IMR-90 (cell line): ENCODE data around the gene THPO. TPM values are rescaled to one million over a fixed set of nuclear protein-coding genes. Genes with fewer than 3 reads are reported as not detected.

Experiments used
- ATAC-seq: fragments of 200-7000 bp; cut with Tn5 transposase; 2 replicates; pipeline ENCODE4 v1.9.1; 2020; ENCODE audit warnings: low read depth, mild to moderate bottlenecking, moderate library complexity
- BruUV-seq: library from RNA; stranded (reverse); fragments of 400-500 nt; replicated peaks from 2 replicates; lab custom pipeline; 2021; lab: Mats Ljungman, UMichigan
- CTCF ChIA-PET: fragments of 300-600 bp; formaldehyde crosslinking; extraction: SDS; loops from one replicate; lab custom pipeline; 2021; ENCODE audit warnings: antibody characterized with exemption; lab: Yijun Ruan, JAX
- POLR2A ChIA-PET: fragments of 300-600 bp; sonication (Branson Sonifier 250); formaldehyde crosslinking; loops from one replicate; lab custom pipeline; 2022; ENCODE audit warnings: antibody characterized with exemption; ENCODE audit not compliant: unreplicated experiment; lab: Charles Lee
- DNase-seq: peaks from one replicate; pipeline ENCODE4 v3.0.0; 2013
- H2AFZ ChIP-seq: replicated peaks from 2 replicates; pipeline ENCODE3; 2013; ENCODE audit warnings: low read length, mild to moderate bottlenecking; ENCODE audit not compliant: poor library complexity
- H2AK5ac ChIP-seq: 2 replicates; pipeline ENCODE4 v1.6.1; 2013; ENCODE audit warnings: low read depth, low read length, inconsistent platforms
- H2AK9ac ChIP-seq: replicated peaks from 2 replicates; pipeline ENCODE3; 2013; ENCODE audit warnings: mild to moderate bottlenecking, low read depth, low read length, moderate library complexity; ENCODE audit not compliant: poor library complexity
- H2BK120ac ChIP-seq: 2 replicates; pipeline ENCODE4 v1.6.1; 2013; ENCODE audit warnings: low read depth, low read length, inconsistent platforms
- H2BK15ac ChIP-seq: 3 replicates; pipeline ENCODE4 v1.6.1; 2013; ENCODE audit warnings: low read depth, low read length, inconsistent platforms
- H2BK20ac ChIP-seq: 2 replicates; pipeline ENCODE4 v1.6.1; 2013; ENCODE audit warnings: low read depth, mild to moderate bottlenecking, inconsistent platforms, low read length, moderate library complexity
- H2BK5ac ChIP-seq: 2 replicates; pipeline ENCODE4 v1.6.1; 2013; ENCODE audit warnings: mild to moderate bottlenecking, low read depth, low read length, inconsistent platforms; ENCODE audit not compliant: poor library complexity, severe bottlenecking
- H3K14ac ChIP-seq: replicated peaks from 2 replicates; pipeline ENCODE4 v1.6.1; 2013; ENCODE audit warnings: low read depth, low read length, inconsistent platforms
- H3K18ac ChIP-seq: 2 replicates; pipeline ENCODE4 v1.6.1; 2013; ENCODE audit warnings: low read depth, low read length, control low read depth
- H3K23ac ChIP-seq: 2 replicates; pipeline ENCODE4 v1.6.1; 2013; ENCODE audit warnings: low read depth, low read length, inconsistent platforms
- H3K27ac ChIP-seq: 2 replicates; pipeline ENCODE4 v1.5.1; 2013; ENCODE audit warnings: mild to moderate bottlenecking, control low read depth, low read length; ENCODE audit not compliant: insufficient read depth
- H3K27me3 ChIP-seq: 2 replicates; pipeline ENCODE4 v1.6.1; 2013; ENCODE audit warnings: low read length; ENCODE audit not compliant: control insufficient read depth, insufficient read depth
- H3K36me3 ChIP-seq: 2 replicates; pipeline ENCODE4 v1.6.1; 2013; ENCODE audit warnings: low read length, mixed read lengths; ENCODE audit not compliant: control insufficient read depth, insufficient read depth
- H3K4ac ChIP-seq: 2 replicates; pipeline ENCODE4 v1.6.1; 2013; ENCODE audit warnings: low read depth, low read length, inconsistent platforms
- H3K4me1 ChIP-seq: 2 replicates; pipeline ENCODE4 v1.6.1; 2013; ENCODE audit warnings: low read length, mixed read lengths; ENCODE audit not compliant: control insufficient read depth, insufficient read depth
- H3K4me2 ChIP-seq: 2 replicates; pipeline ENCODE4 v1.6.1; 2013; ENCODE audit warnings: low read depth, mild to moderate bottlenecking, control low read depth, low read length, moderate library complexity
- H3K4me3 ChIP-seq: 2 replicates; pipeline ENCODE4 v1.5.1; 2013; ENCODE audit warnings: low read depth, mild to moderate bottlenecking, control low read depth, low read length, moderate library complexity; ENCODE audit not compliant: insufficient read depth
- H3K56ac ChIP-seq: 2 replicates; pipeline ENCODE4 v1.6.1; 2013; ENCODE audit warnings: low read length, inconsistent platforms; ENCODE audit not compliant: insufficient read depth; ENCODE audit errors: extremely low read depth
- H3K79me1 ChIP-seq, 2 experiments: 2 replicates each; pipeline ENCODE4 v1.6.1; 2013; ENCODE audit warnings: low read length in 2 of 2, inconsistent platforms in 1 of 2, low read depth in 1 of 2
- H3K9ac ChIP-seq: 2 replicates; pipeline ENCODE4 v1.6.1; 2013; ENCODE audit warnings: low read depth, low read length, control low read depth
- H3K9me1 ChIP-seq: 2 replicates; pipeline ENCODE4 v1.6.1; 2013; ENCODE audit warnings: low read length, inconsistent platforms; ENCODE audit not compliant: insufficient read depth
- H3K9me3 ChIP-seq: 2 replicates; pipeline ENCODE4 v1.6.1; 2013; ENCODE audit warnings: low read length; ENCODE audit not compliant: control insufficient read depth, insufficient read depth
- H4K20me1 ChIP-seq: 2 replicates; pipeline ENCODE4 v1.6.1; 2013; ENCODE audit warnings: low read length, inconsistent platforms; ENCODE audit not compliant: insufficient read depth
- H4K5ac ChIP-seq: 2 replicates; pipeline ENCODE4 v1.6.1; 2013; ENCODE audit warnings: mild to moderate bottlenecking, low read depth, low read length, control low read depth
- H4K8ac ChIP-seq, 2 experiments: 2 replicates each; pipeline ENCODE4 v1.6.1; 2013; ENCODE audit warnings: low read depth in 2 of 2, low read length in 2 of 2, control low read depth in 1 of 2, inconsistent platforms in 1 of 2
- H4K91ac ChIP-seq: 2 replicates; pipeline ENCODE4 v1.6.1; 2013; ENCODE audit warnings: low read depth, low read length, inconsistent platforms; ENCODE audit not compliant: insufficient read depth
- BHLHE40 ChIP-seq: fragments of 150-350 bp; IDR thresholded peaks from 2 replicates; pipeline ENCODE4 v1.6.1; 2016; ENCODE audit warnings: mild to moderate bottlenecking, low read depth, low read length
- MAZ ChIP-seq: IDR thresholded peaks from 2 replicates; pipeline ENCODE4 v1.6.1; 2012; ENCODE audit warnings: low read depth, mild to moderate bottlenecking, low read length, improper control_type of control experiment, moderate library complexity, borderline replicate concordance
- MXI1 ChIP-seq: IDR thresholded peaks from 2 replicates; pipeline ENCODE4 v1.6.1; 2012; ENCODE audit warnings: low read depth, mild to moderate bottlenecking, low read length, moderate library complexity, borderline replicate concordance
- WGBS, 2 experiments: methylation state at CpG; one replicate each; pipeline versions ENCODE4 v1.1.5 to v1.1.7; 2013; ENCODE audit warnings: missing lambda C conversion rate in 2 of 2; ENCODE audit not compliant: insufficient read length in 1 of 2; ENCODE audit errors: extremely low coverage in 2 of 2; 5-methylcytosine and 5-hydroxymethylcytosine counted together
- dilution Hi-C: fragments of 300-500 bp; cut with HindIII; formaldehyde crosslinking; loops from one replicate; pipeline ENCODE4 v1.14.3; 2018; ENCODE audit warnings: low sequenced_read_pairs; ENCODE audit not compliant: unreplicated experiment
- in situ Hi-C: fragments of 300-500 bp; cut with MboI; formaldehyde crosslinking; loops from 3 replicates; pipeline ENCODE4 v1.14.3; 2019; ENCODE audit warnings: low sequenced_read_pairs, inconsistent platforms, mixed read lengths
- intact Hi-C: fragments of 100-400 bp; cut with micrococcal nuclease; formaldehyde crosslinking; loops from 2 replicates; pipeline ENCODE4 v1.10.0; 2022
- polyA plus RNA-seq, 3 experiments: library from polyadenylated mRNA; depleted of rRNA; stranded (reverse); fragments of >200 nt; gene quantifications; 2 replicates each; pipeline ENCODE4 v1.2.3, GENCODE V29; 2012; ENCODE audit warnings: low replicate concordance in 1 of 3
- total RNA-seq: library from RNA; depleted of rRNA; stranded (reverse); fragments of >200 nt; gene quantifications from 2 replicates; pipeline ENCODE4 v1.2.3, GENCODE V29; 2012
- TF ChIP-seq, protein P1 (sequence below): fragments of 150-350 bp; IDR thresholded peaks from 2 replicates; pipeline ENCODE4 v1.6.1; 2017; ENCODE audit warnings: mild to moderate bottlenecking, antibody characterized with exemption, low read length, low read depth
- TF ChIP-seq, protein P2 (sequence below): fragments of 150-350 bp; IDR thresholded peaks from 2 replicates; pipeline ENCODE4 v1.6.1; 2016; ENCODE audit warnings: low read depth, mild to moderate bottlenecking, low read length, moderate library complexity, borderline replicate concordance

The THPO gene
- total and polyA plus RNA-seq, 2 of the 4 experiments (the other 2 are of a cell fraction) = not detected

DNA sequence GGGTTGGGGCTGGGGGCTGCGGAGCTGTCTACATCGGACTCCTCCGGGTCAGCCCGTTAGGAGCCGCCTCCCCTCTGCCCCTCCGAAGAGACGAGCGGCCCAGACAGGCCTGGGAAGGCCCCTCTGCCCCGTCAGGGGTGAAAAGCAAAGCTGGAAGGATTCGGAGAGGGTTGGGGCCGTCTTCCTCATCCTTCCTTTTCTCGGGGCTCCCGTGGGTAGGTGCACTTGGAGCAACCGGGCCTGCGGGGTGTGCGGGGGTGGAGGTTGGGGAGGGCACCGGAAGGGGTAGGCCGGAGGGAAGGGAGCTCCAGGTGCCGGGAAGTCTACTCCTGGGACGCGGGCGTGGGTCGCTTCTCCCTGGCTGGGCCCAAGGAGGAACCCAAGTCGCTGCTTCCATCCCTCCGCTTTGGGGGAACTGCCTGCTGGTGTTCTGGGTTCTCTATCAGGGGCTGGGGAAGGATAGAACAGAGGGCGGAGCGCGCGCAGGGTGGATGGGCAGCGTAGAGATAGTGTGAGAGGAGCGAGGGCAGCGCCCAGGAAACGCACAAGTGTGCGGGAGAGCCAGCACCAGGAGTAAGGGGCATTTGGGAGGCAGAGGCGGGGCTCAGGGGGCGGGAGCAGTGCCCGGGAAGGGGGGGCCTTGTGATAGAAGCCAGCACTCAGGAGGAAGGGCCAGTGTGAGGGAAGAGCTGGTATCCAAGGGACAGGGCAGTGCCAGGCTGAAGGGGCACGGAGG is 15.9 kb downstream of the THPO start (continued):
- TF ChIP-seq, protein P1, sequence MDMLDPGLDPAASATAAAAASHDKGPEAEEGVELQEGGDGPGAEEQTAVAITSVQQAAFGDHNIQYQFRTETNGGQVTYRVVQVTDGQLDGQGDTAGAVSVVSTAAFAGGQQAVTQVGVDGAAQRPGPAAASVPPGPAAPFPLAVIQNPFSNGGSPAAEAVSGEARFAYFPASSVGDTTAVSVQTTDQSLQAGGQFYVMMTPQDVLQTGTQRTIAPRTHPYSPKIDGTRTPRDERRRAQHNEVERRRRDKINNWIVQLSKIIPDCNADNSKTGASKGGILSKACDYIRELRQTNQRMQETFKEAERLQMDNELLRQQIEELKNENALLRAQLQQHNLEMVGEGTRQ = no peak

DNA sequence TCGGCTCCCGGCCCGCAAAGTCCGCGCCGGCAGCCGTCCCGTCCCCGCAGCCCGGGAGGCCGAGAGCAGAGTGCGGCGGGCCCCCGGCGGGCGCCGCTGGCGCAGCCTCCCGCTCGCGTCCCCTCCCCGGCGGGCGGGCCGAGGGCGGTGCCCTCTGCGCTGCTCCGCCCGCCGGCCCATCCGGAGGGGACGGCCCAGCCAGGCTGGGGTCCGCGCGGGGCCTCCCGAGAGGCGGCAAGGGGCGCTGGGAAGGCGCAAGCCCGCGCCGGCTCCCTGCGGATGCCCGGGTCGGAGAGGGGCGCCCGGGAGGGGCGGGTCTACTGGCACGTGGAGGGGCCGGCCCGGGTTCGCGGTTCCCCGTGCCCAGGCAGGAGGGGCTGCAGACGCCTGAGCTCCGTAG is 16.5 kb downstream of the THPO start, which contains the start of the genes CLCN2 and POLR2H:
Gene CLCN2, minus strand, starts transcription at position 74 of the 400 bp plus-strand sequence. CDS start 126 bp downstream, outside the sequence.
Gene POLR2H, plus strand, starts transcription at position 179 of the 400 bp plus-strand sequence. CDS start 1,783 bp downstream, outside the sequence.
- Histone ChIP-seq H3K4me2 (peak within 1 kb of the TSS; percentile 99), H3K27me3 (no peaks in the 10 kb centered on the region), H4K8ac (peak within 1 kb of the TSS; percentile 58 to 74), H2AK5ac (peak within 1 kb of the TSS; percentile 85), H3K14ac (peak within 1 kb of the TSS; percentile 76), H3K36me3 (peaks cover 9% of the 10 kb centered on the region), H3K79me1 (peaks cover 8 to 44% of the 10 kb centered on the region in 2 experiments), H2AFZ (peak within 1 kb of the TSS; percentile 99), H4K20me1 (peaks cover 10% of the 10 kb centered on the region), H3K4me3 (peak within 1 kb of the TSS; percentile 56), H3K4me1 (peaks cover 7% of the 10 kb centered on the region), H2AK9ac (peak within 1 kb of the TSS; percentile 96), H4K91ac (peak within 1 kb of the TSS; percentile 80), H4K5ac (peak within 1 kb of the TSS; percentile 65), H3K18ac (peak within 1 kb of the TSS; percentile 61), H3K9me3 (no peaks in the 10 kb centered on the region), H2BK20ac (no peak within 1 kb of the TSS), H3K27ac (peak within 1 kb of the TSS; percentile 95), H3K9me1 (peaks cover 10% of the 10 kb centered on the region; the same call in 1 of the 2 replicates), H2BK5ac (peak within 1 kb of the TSS; percentile 93), H3K4ac (peak within 1 kb of the TSS; percentile 86), H2BK15ac (no peak within 1 kb of the TSS; the same call in 1 of the 3 replicates), H3K9ac (peak within 1 kb of the TSS; percentile 89), H2BK120ac (peak within 1 kb of the TSS; percentile 46), H3K56ac (peak within 1 kb of the TSS; percentile 81), H3K23ac (peak within 1 kb of the TSS; percentile 92)
- 0% methylated on average over 30 of the region's 56 CpGs; no CpG with 5 or more reads in 1 of the 2 experiments for WGBS, 2 experiments
- ATAC-seq (peak; percentile 72), DNase-seq (peak; percentile 33)
- in situ Hi-C loops = no loop called here
- TF ChIP-seq MAZ = peak; percentile 69; the same call in 1 of the 2 replicates
- 0 out of 2 replicates have a peak, but pooled peaks have one; percentile 3 for TF ChIP-seq BHLHE40
- TF ChIP-seq, protein P2, sequence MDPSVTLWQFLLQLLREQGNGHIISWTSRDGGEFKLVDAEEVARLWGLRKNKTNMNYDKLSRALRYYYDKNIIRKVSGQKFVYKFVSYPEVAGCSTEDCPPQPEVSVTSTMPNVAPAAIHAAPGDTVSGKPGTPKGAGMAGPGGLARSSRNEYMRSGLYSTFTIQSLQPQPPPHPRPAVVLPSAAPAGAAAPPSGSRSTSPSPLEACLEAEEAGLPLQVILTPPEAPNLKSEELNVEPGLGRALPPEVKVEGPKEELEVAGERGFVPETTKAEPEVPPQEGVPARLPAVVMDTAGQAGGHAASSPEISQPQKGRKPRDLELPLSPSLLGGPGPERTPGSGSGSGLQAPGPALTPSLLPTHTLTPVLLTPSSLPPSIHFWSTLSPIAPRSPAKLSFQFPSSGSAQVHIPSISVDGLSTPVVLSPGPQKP = no peak
- peak; percentile 78; the same call in 1 of the 2 replicates for TF ChIP-seq MXI1
- CTCF ChIA-PET = interaction anchor here (1.2 kb wide), 2 partner anchors 72 to 200 kb away, joined by 3 read pairs; partner anchors contain the start of gene EPHB3
- dilution Hi-C loops = loop anchor here (25.0 kb wide), 1 partner anchor 176 kb away; no protein-coding TSS in a partner anchor
- intact Hi-C loops = no loop called here
- no TSS peak for BruUV-seq
- POLR2A ChIA-PET = interaction anchor here (0.6 kb wide), 1 partner anchor 188 kb away, joined by 3 read pairs; no protein-coding TSS in a partner anchor
